Measurements from ENCODE around the gene TEAD1.

DNA sequence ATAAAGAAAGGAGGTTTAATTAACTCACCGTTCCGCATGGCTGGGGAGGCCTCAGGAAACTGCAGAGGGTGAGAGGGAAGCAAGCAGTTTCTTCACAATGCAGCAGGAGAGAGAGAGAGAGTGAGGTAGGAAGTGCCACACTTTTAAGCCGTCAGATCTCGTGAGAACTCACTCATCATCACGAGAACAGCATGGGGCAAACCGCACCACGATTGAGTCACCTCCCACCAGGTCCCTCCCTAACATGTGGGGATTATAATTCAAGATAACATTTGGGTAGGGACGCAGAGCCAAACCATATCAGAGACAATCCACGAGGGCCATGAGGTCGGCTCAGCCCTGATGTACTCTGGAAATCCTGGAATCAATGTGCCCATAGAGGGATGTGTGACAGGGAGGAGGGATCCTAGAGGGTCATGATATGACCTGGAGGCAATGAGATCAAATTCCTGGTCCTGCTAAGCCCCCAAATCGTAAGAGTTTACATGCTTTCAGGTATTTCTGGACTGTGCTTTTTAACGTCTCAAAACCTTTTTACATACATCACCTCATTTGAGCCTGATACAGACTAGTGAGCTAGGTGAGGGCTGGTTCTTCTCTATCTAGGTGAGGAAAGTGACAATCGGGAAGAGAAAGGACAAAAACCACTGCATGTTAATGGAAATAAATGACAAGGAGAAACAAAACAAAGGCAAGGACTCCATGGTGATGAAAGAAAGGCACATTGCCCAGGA is 315.4 kb downstream of the TEAD1 start:
- TF ChIP-seq, protein P1, sequence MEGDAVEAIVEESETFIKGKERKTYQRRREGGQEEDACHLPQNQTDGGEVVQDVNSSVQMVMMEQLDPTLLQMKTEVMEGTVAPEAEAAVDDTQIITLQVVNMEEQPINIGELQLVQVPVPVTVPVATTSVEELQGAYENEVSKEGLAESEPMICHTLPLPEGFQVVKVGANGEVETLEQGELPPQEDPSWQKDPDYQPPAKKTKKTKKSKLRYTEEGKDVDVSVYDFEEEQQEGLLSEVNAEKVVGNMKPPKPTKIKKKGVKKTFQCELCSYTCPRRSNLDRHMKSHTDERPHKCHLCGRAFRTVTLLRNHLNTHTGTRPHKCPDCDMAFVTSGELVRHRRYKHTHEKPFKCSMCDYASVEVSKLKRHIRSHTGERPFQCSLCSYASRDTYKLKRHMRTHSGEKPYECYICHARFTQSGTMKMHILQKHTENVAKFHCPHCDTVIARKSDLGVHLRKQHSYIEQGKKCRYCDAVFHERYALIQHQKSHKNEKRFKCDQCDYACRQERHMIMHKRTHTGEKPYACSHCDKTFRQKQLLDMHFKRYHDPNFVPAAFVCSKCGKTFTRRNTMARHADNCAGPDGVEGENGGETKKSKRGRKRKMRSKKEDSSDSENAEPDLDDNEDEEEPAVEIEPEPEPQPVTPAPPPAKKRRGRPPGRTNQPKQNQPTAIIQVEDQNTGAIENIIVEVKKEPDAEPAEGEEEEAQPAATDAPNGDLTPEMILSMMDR (IDR thresholded peaks at IDR 0.05), result no peak
- no peak for TF ChIP-seq ZFX (IDR thresholded peaks at IDR 0.05; ENCODE audit: borderline replicate concordance)

Measured in 22Rv1 (cell line).